H1 (cell line): Measurements from ENCODE around the gene PTPRJ.

ENCODE experiments used
- EZH2 ChIP-seq: fragments of 200-600 bp; sonication (generic); IDR thresholded peaks from 2 replicates; pipeline ENCODE4 v1.7.1; 2012; ENCODE audit warnings: low read depth, mild to moderate bottlenecking, moderate library complexity, low read length, inconsistent platforms; ENCODE audit not compliant: severe bottlenecking
- JUN ChIP-seq: IDR thresholded peaks from 2 replicates; pipeline ENCODE4 v1.6.1; 2011; ENCODE audit warnings: low read depth, mild to moderate bottlenecking, improper control_type of control experiment, low read length
- POLR2A ChIP-seq, 2 experiments: IDR thresholded peaks; 1 replicate in 1 of 2; 2 replicates in 1 of 2; pipeline ENCODE4 v1.6.1; 2011; ENCODE audit warnings: low read depth in 2 of 2, low read length in 2 of 2, mild to moderate bottlenecking in 2 of 2; ENCODE audit errors: control extremely low read depth in 1 of 2
- POLR2AphosphoS5 ChIP-seq: IDR thresholded peaks from 2 replicates; pipeline ENCODE4 v1.6.1; 2011; ENCODE audit warnings: low read depth, low read length
- SP1 ChIP-seq: IDR thresholded peaks from 2 replicates; pipeline ENCODE4 v1.6.1; 2011; ENCODE audit warnings: low read depth, low read length
- SUZ12 ChIP-seq: fragments of 200-600 bp; sonication (generic); IDR thresholded peaks from 2 replicates; pipeline ENCODE4 v1.6.1; 2012; ENCODE audit warnings: mild to moderate bottlenecking, inconsistent platforms, low read length, moderate library complexity, mixed read lengths
- TCF12 ChIP-seq: IDR thresholded peaks from 2 replicates; pipeline ENCODE4 v1.6.1; 2011; ENCODE audit warnings: low read depth, mild to moderate bottlenecking, low read length
- TF ChIP-seq, protein P1 (sequence below): IDR thresholded peaks from 2 replicates; pipeline ENCODE4 v1.6.1; 2011; ENCODE audit warnings: low read length, improper control_type of control experiment

- no peak for TF ChIP-seq EZH2
- no peak for TF ChIP-seq SP1
- TF ChIP-seq POLR2A (IDR thresholded peaks at IDR 0.05; ENCODE audit: control extremely low read depth in 1 of 2, low read depth in 2 of 2, low read length in 2 of 2): no peak
- TF ChIP-seq, protein P1, sequence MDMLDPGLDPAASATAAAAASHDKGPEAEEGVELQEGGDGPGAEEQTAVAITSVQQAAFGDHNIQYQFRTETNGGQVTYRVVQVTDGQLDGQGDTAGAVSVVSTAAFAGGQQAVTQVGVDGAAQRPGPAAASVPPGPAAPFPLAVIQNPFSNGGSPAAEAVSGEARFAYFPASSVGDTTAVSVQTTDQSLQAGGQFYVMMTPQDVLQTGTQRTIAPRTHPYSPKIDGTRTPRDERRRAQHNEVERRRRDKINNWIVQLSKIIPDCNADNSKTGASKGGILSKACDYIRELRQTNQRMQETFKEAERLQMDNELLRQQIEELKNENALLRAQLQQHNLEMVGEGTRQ: no peak
- no peak for TF ChIP-seq SUZ12
- TF ChIP-seq TCF12: no peak
- no peak for TF ChIP-seq POLR2AphosphoS5
- TF ChIP-seq JUN: no peak
These were observed 74.6 kb downstream of the PTPRJ start for GRCh38 chr11:48054994-48055291.
